ENCODE measurements around the gene DOC2B. TPM values are rescaled to one million over a fixed set of nuclear protein-coding genes. Genes with fewer than 3 reads are reported as not detected.

Gene DOC2B
- total RNA-seq, 1 donor from 2014 or later, result 0.11 TPM

DNA sequence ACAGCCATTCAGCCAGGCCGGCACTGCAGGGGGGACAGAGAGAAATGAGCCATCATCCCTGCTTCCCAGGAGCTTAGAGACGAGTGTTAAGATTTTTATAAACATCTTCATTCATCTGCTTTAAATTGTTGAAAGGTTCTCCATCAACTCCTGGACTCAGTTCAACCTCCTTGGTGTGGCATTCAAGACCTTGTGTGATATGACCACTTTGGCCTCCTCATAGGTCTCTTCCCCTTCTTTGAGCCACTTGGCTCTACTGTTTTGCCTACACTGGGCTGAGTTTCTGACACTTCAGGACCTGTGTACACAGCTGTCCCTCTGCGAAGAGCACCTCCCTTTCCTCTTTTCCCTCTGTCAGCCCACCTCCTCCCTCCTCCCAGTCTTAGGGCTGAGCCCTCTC, 4.3 kb downstream of the DOC2B start:
- Histone ChIP-seq H2AFZ (ENCODE audit: low read depth, low read length) (no peak overlapping the region), H3K79me2 (ENCODE audit: insufficient read depth, low read length) (no peaks in the 10 kb centered on the region), H3K9me3 (ENCODE audit: insufficient read depth, low read depth, low read length) (no peaks in the 10 kb centered on the region), H3K9ac (ENCODE audit: low read length) (no peak overlapping the region), H4K20me1 (ENCODE audit: insufficient read depth, low read length) (no peaks in the 10 kb centered on the region), H3K36me3 (ENCODE audit: insufficient read depth, low read length) (no peaks in the 10 kb centered on the region), H3K4me1 (ENCODE audit: insufficient read depth, low read length) (no peaks in the 10 kb centered on the region), H3K4me3 (ENCODE audit: insufficient read depth, low read depth, low read length) (no peak overlapping the region), H3K4me2 (ENCODE audit: low read length) (no peak overlapping the region), H3K27me3 (ENCODE audit: insufficient read depth, low read length) (peaks cover 50% of the 10 kb centered on the region), H3K27ac (ENCODE audit: low read depth, low read length) (no peak overlapping the region)
- Mint-ChIP-seq H3K27ac (ENCODE audit: unreplicated experiment) (no peak overlapping the region), H3K9me3 (ENCODE audit: unreplicated experiment) (no peaks in the 10 kb centered on the region), H3K4me3 (ENCODE audit: unreplicated experiment) (no peak overlapping the region), H3K4me1 (ENCODE audit: low read depth, unreplicated experiment) (no peaks in the 10 kb centered on the region), H3K36me3 (ENCODE audit: low read depth, unreplicated experiment) (peaks cover 2% of the 10 kb centered on the region), H3K27me3 (ENCODE audit: low read depth, unreplicated experiment) (peaks cover 50% of the 10 kb centered on the region)
- no peak for TF ChIP-seq EZH2 (IDR thresholded peaks at IDR 0.05; ENCODE audit: insufficient read depth, low read length)
- TF ChIP-seq, protein P1, sequence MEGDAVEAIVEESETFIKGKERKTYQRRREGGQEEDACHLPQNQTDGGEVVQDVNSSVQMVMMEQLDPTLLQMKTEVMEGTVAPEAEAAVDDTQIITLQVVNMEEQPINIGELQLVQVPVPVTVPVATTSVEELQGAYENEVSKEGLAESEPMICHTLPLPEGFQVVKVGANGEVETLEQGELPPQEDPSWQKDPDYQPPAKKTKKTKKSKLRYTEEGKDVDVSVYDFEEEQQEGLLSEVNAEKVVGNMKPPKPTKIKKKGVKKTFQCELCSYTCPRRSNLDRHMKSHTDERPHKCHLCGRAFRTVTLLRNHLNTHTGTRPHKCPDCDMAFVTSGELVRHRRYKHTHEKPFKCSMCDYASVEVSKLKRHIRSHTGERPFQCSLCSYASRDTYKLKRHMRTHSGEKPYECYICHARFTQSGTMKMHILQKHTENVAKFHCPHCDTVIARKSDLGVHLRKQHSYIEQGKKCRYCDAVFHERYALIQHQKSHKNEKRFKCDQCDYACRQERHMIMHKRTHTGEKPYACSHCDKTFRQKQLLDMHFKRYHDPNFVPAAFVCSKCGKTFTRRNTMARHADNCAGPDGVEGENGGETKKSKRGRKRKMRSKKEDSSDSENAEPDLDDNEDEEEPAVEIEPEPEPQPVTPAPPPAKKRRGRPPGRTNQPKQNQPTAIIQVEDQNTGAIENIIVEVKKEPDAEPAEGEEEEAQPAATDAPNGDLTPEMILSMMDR (IDR thresholded peaks at IDR 0.05; ENCODE audit: insufficient read depth, low read depth, low read length), result no peak
- FAIRE-seq (no peak), DNase-seq (ENCODE audit: low read depth) (no peak)

DNA sequence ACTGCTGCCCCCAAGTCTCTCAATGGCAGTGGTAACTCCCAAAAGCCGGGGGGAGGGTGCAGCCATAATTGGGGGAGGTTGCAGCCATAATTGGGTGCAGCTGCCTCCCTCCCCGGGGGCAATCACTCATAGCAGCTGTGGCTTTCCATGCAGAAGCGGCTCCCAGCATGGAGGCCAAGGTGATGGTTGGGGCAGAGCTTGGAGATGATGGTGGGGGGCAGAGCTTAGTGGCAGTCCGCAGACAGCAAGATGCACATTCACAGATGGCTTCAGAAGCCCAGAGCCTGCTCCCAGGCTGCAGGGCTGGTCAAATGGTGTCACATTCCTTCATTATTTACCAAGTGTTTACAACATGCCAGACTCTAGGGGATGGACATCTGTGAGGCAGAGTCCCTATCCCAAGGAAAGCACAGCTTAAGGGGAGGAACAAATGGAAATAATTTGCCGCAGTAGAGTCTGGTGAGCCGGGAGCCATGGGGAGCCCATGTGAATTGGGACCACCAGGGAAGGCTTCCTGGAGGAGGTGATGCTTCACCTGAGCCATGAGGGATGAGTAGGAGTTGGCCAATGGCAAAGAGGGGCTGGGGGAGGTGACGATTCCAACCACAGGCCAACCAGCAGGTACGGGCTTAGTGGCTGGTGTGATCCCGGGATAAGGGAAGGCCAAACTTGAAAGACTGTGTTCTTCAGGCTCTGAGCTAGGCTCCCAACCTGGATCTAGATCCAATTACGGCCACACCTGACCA, 8.1 kb downstream of the DOC2B start:
- H3K36me3 ChIP-seq (ENCODE audit: insufficient read depth, low read length), result no peaks in the 10 kb centered on the region
- TF ChIP-seq EZH2 (IDR thresholded peaks at IDR 0.05; ENCODE audit: insufficient read depth, low read length), result no peak
- TF ChIP-seq, protein P1 (IDR thresholded peaks at IDR 0.05; ENCODE audit: insufficient read depth, low read depth, low read length), result no peak
- no peak overlapping the region for H3K9ac ChIP-seq (ENCODE audit: low read length)
- no peaks in the 10 kb centered on the region for H3K9me3 ChIP-seq (ENCODE audit: insufficient read depth, low read depth, low read length)
- no peaks in the 10 kb centered on the region for H4K20me1 ChIP-seq (ENCODE audit: insufficient read depth, low read length)
- H3K27me3 ChIP-seq (ENCODE audit: insufficient read depth, low read length), result peaks cover 25% of the 10 kb centered on the region
- Mint-ChIP-seq H3K4me1 (ENCODE audit: low read depth, unreplicated experiment) (no peaks in the 10 kb centered on the region), H3K27me3 (ENCODE audit: low read depth, unreplicated experiment) (peaks cover 48% of the 10 kb centered on the region), H3K36me3 (ENCODE audit: low read depth, unreplicated experiment) (peaks cover 2% of the 10 kb centered on the region), H3K9me3 (ENCODE audit: unreplicated experiment) (peaks cover 2% of the 10 kb centered on the region), H3K4me3 (ENCODE audit: unreplicated experiment) (no peak overlapping the region), H3K27ac (ENCODE audit: unreplicated experiment) (no peak overlapping the region)
- DNase-seq (ENCODE audit: low read depth) (no peak), FAIRE-seq (no peak)
- H3K4me2 ChIP-seq (ENCODE audit: low read length), result no peak overlapping the region
- H2AFZ ChIP-seq (ENCODE audit: low read depth, low read length), result no peak overlapping the region
- no peaks in the 10 kb centered on the region for H3K4me1 ChIP-seq (ENCODE audit: insufficient read depth, low read length)
- H3K27ac ChIP-seq (ENCODE audit: low read depth, low read length), result no peak overlapping the region
- no peak overlapping the region for H3K4me3 ChIP-seq (ENCODE audit: insufficient read depth, low read depth, low read length)
- no peaks in the 10 kb centered on the region for H3K79me2 ChIP-seq (ENCODE audit: insufficient read depth, low read length)

DNA sequence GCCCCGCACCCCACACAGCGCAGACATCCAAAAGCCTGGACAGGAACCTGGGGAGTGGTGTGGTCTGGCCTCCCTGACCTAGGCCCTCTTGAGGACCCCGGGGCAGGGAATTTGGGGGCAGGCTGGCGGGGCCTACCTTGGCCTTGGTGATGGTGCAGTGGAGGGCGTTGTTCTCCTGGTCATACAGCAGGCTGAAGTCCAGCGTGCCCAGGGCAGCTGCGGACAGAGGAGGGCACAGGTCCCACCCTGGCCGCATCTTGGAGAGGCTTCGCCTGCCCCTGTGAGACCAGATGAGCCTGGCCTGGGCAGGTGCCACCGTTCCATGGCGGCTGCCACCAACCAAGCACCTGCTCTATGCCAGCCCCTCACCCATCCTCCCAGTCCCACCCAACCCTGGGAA, 9.0 kb downstream of the DOC2B start:
- Histone ChIP-seq H3K9me3 (ENCODE audit: insufficient read depth, low read depth, low read length) (no peaks in the 10 kb centered on the region), H3K27ac (ENCODE audit: low read depth, low read length) (no peak overlapping the region), H4K20me1 (ENCODE audit: insufficient read depth, low read length) (no peaks in the 10 kb centered on the region), H3K27me3 (ENCODE audit: insufficient read depth, low read length) (peaks cover 17% of the 10 kb centered on the region), H3K79me2 (ENCODE audit: insufficient read depth, low read length) (no peaks in the 10 kb centered on the region), H2AFZ (ENCODE audit: low read depth, low read length) (no peak overlapping the region), H3K9ac (ENCODE audit: low read length) (no peak overlapping the region), H3K4me3 (ENCODE audit: insufficient read depth, low read depth, low read length) (no peak overlapping the region), H3K4me1 (ENCODE audit: insufficient read depth, low read length) (no peaks in the 10 kb centered on the region), H3K4me2 (ENCODE audit: low read length) (no peak overlapping the region), H3K36me3 (ENCODE audit: insufficient read depth, low read length) (no peaks in the 10 kb centered on the region)
- no peak for TF ChIP-seq EZH2 (IDR thresholded peaks at IDR 0.05; ENCODE audit: insufficient read depth, low read length)
- TF ChIP-seq, protein P1 (IDR thresholded peaks at IDR 0.05; ENCODE audit: insufficient read depth, low read depth, low read length), result no peak
- Mint-ChIP-seq H3K36me3 (ENCODE audit: low read depth, unreplicated experiment) (peaks cover 2% of the 10 kb centered on the region), H3K4me3 (ENCODE audit: unreplicated experiment) (no peak overlapping the region), H3K27ac (ENCODE audit: unreplicated experiment) (no peak overlapping the region), H3K9me3 (ENCODE audit: unreplicated experiment) (peaks cover 2% of the 10 kb centered on the region), H3K4me1 (ENCODE audit: low read depth, unreplicated experiment) (no peaks in the 10 kb centered on the region), H3K27me3 (ENCODE audit: low read depth, unreplicated experiment) (peaks cover 38% of the 10 kb centered on the region)
- DNase-seq (ENCODE audit: low read depth), result no peak
- FAIRE-seq, result no peak

Data from astrocyte (in vitro differentiated cells and primary cell).